Small intestine (tissue), 7 donors: ENCODE data around the gene LSM3. TPM values are rescaled to one million over a fixed set of nuclear protein-coding genes. Genes with fewer than 3 reads are reported as not detected.

ENCODE experiments used
- DNase-seq, 2 donors: peaks; one replicate each; pipeline versions ENCODE4 v3.0.0 to v3.0.0-alpha.2; 2013
- FAIRE-seq: peaks from 2 replicates; lab custom pipeline; 2012; peaks lifted over from hg19 to GRCh38; lab: Jason Lieb, UNC
- H3K27ac ChIP-seq, 3 donors: one replicate each; pipeline ENCODE4 v1.5.1; 2013; ENCODE audit warnings: low read length in 2 of 3, mild to moderate bottlenecking in 2 of 3, control low read depth in 1 of 3, inconsistent platforms in 1 of 3, low read depth in 1 of 3, moderate library complexity in 1 of 3
- H3K27me3 ChIP-seq, 3 donors: one replicate each; pipeline ENCODE4 v1.6.1; 2013; ENCODE audit warnings: low read length in 3 of 3, inconsistent platforms in 1 of 3; ENCODE audit not compliant: control insufficient read depth in 3 of 3, insufficient read depth in 3 of 3
- H3K36me3 ChIP-seq, 3 donors: one replicate each; pipeline ENCODE4 v1.6.1; 2013; ENCODE audit warnings: low read length in 3 of 3, inconsistent platforms in 1 of 3, low read depth in 1 of 3, mild to moderate bottlenecking in 1 of 3, moderate library complexity in 1 of 3; ENCODE audit not compliant: control insufficient read depth in 3 of 3, insufficient read depth in 2 of 3
- H3K4me1 ChIP-seq, 3 donors: one replicate each; pipeline ENCODE4 v1.6.1; 2013; ENCODE audit warnings: low read length in 2 of 3, inconsistent platforms in 1 of 3, low read depth in 1 of 3, mild to moderate bottlenecking in 1 of 3, moderate library complexity in 1 of 3; ENCODE audit not compliant: control insufficient read depth in 3 of 3, insufficient read depth in 2 of 3
- H3K4me3 ChIP-seq, 3 donors: one replicate each; pipeline ENCODE4 v1.5.1; 2013; ENCODE audit warnings: low read length in 3 of 3, control low read depth in 1 of 3, inconsistent platforms in 1 of 3, low read depth in 1 of 3, mild to moderate bottlenecking in 1 of 3, moderate library complexity in 1 of 3
- H3K9me3 ChIP-seq, 2 donors: one replicate each; pipeline ENCODE4 v1.6.1; 2013; ENCODE audit warnings: low read depth in 1 of 2, low read length in 1 of 2; ENCODE audit not compliant: control insufficient read depth in 2 of 2, insufficient read depth in 1 of 2
- WGBS, 3 donors: extraction: QIAGEN DNeasy Blood & Tissue Kit; methylation state at CpG; one replicate each; pipeline ENCODE4 v1.1.7; 2013; 5-methylcytosine and 5-hydroxymethylcytosine counted together
- polyA plus RNA-seq, 4 donors: library from polyadenylated mRNA; stranded (reverse) in 3 of 4; unstranded in 1 of 4; fragments of 200-250 nt in 3 of 4; fragments of 120-200 nt in 1 of 4; gene quantifications; one replicate each; pipeline versions ENCODE4 v1.2.1 to v1.2.3, GENCODE V29; 2013
- donor health status: healthy with polysubstance abuse.
- donor health status: control.
- donor health status: control.
- donor health status: Bipolar disorder and iron deficiency.
- donor health status: healthy.

LSM3 gene
- polyA plus RNA-seq, 4 donors = 12.2 to 18.4 (median 13.6) TPM

DNA sequence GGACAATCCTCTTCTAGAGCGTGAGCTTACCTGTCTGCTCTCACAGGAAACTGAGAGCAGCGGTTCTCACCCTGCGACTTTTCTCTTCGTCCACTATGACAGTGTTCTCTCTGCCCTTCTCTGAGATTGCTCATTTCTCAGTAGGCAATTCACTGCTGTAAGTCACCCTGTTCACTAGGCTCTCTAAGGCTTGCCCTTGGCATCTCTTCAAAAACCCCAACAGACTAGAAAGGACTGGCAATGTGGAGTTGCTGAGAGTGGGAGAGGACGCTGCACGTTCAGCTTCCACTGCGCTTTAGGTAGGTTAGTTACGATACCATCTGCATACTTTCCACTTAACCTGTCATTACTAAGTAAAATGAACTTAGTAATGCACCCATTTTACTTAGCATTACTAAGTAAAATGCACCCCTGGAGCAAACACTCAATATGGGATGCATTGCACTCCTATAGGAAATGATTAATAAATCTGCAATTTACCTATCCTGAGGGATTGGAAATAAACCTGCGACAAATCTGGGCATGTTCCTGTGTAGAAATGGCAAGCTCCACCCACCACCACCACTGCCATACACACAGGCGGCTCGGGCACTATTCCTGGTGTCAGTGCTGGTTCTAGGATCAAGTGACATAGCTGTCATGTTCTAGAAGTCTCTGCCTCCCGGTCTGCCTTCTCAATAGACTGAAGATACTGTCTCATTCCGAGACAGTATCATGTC is 21.6 kb upstream of the LSM3 start:
- Histone ChIP-seq H3K4me1 (peaks cover 0 to 10% (median 0%) of the 10 kb centered on the region in 3 donors), H3K27ac (no peak overlapping the region), H3K9me3 (peaks cover 0 to 2% of the 10 kb centered on the region in 2 donors), H3K36me3 (peaks cover 19 to 58% (median 39%) of the 10 kb centered on the region in 3 donors), H3K4me3 (no peak overlapping the region), H3K27me3 (no peaks in the 10 kb centered on the region)
- WGBS, 3 donors = 95 to 96% (median 96%) methylated on average over 13 of the region's 13 CpGs
- no peak for FAIRE-seq
- DNase-seq = no peak

DNA sequence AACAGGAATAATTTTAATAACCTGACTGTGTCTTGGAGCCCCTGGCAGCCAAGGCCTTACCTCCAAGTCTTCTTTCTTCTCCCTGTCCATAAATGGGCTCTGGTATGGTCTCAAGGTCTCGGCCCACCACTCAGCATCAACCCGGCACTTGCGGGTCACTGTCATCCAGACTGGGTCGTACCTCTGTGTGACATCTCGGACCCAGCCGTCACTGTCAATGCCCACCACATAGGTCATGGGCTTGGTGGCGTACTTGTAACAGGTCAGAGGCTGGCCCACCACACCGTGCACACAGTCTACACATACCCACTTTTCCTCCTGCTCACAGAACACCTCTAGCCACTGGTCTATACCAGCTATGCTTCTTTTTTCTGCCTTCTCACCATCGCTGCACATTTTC is 20.7 kb upstream of the LSM3 start:
- DNase-seq (no peak), FAIRE-seq (no peak)
- Histone ChIP-seq H3K36me3 (peaks cover 23 to 49% (median 40%) of the 10 kb centered on the region in 3 donors), H3K9me3 (peaks cover 0 to 2% of the 10 kb centered on the region in 2 donors), H3K4me1 (peaks cover 0 to 1% (median 0%) of the 10 kb centered on the region in 3 donors), H3K27ac (no peak overlapping the region), H3K4me3 (no peak overlapping the region), H3K27me3 (no peaks in the 10 kb centered on the region)
- 97 to 98% (median 97%) methylated on average over 9 of the region's 9 CpGs for WGBS, 3 donors

DNA sequence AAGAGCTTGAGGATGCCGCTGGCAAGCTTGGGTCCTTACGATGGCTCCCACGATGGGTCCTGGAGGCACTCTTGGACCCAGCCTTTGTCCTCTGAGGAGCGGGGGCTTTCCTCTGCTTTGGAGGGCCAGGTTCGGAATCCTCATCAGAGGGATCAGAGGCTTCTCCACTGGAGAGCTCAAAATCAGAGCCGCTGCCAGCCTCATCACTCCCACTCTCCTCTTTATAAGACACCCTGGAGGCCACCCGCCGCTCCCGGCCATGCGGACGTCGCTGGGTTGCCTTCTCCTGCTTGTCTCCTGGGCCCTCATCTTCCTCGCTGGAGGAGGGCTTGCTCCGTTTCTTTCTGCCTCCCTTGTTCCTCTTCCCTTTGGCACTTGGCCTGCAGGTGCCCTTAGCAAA is 20.2 kb upstream of the LSM3 start:
- no peaks in the 10 kb centered on the region for H3K4me1 ChIP-seq
- 93 to 97% (median 94%) methylated on average over 14 of the region's 14 CpGs for WGBS, 3 donors
- H3K36me3 ChIP-seq = peaks cover 24 to 48% (median 40%) of the 10 kb centered on the region in 3 donors
- H3K27me3 ChIP-seq = no peaks in the 10 kb centered on the region
- FAIRE-seq = no peak
- no peak for DNase-seq
- no peak overlapping the region for H3K27ac ChIP-seq
- H3K9me3 ChIP-seq = peaks cover 0 to 2% of the 10 kb centered on the region in 2 donors
- H3K4me3 ChIP-seq = no peak overlapping the region

DNA sequence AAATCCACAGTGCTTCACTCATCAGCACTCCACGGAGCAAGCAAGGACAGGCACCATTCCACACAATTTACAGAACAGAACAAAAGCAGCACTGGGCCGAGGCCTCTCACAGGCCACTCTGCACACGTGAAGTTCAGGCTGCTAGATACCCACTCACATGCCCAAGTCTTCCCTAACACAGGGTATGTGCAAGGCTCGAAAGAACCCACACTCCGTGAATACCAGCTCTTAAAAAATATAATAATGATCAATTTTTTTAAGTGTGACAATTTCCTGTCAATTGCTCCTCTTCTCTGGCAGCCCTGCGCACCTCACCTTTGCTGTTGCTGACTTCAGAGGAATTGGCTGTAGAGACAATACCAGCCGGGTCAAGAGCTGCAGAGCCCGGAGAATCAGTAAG is 19.2 kb upstream of the LSM3 start:
- no peaks in the 10 kb centered on the region for H3K4me1 ChIP-seq
- FAIRE-seq (no peak), DNase-seq (no peak)
- 97 to 98% (median 98%) methylated on average over 8 of the region's 8 CpGs for WGBS, 3 donors
- H3K27me3 ChIP-seq = no peaks in the 10 kb centered on the region
- H3K36me3 ChIP-seq = peaks cover 30 to 50% (median 40%) of the 10 kb centered on the region in 3 donors
- H3K27ac ChIP-seq = no peak overlapping the region
- H3K9me3 ChIP-seq = peaks cover 0 to 2% of the 10 kb centered on the region in 2 donors
- no peak overlapping the region for H3K4me3 ChIP-seq

DNA sequence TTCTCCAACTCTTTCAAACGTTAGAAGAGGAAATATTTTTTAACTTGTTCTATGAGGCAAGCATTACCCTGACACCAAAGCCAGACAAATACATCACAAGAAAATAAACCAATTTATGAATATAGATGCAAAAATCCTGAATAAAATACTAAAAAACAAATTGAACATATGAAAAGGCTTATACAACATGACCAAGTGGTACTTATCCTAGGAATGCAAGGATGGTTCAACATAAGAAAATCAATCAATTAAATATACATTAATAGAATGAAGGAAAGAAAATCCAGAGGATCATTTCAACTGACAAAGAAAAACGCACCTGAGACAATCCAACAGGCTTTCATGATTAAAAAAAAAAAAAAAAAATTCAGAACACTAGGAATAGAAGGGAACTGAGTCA is 17.3 kb upstream of the LSM3 start:
- Histone ChIP-seq H3K4me3 (no peak overlapping the region), H3K4me1 (no peaks in the 10 kb centered on the region), H3K9me3 (peaks cover 0 to 2% of the 10 kb centered on the region in 2 donors), H3K36me3 (peaks cover 38 to 56% (median 52%) of the 10 kb centered on the region in 3 donors), H3K27me3 (no peaks in the 10 kb centered on the region), H3K27ac (no peak overlapping the region)
- FAIRE-seq = no peak
- whole genome bisulfite sequencing, 3 donors = 94 to 96% (median 95%) methylated on average over 2 of the region's 2 CpGs
- no peak for DNase-seq

DNA sequence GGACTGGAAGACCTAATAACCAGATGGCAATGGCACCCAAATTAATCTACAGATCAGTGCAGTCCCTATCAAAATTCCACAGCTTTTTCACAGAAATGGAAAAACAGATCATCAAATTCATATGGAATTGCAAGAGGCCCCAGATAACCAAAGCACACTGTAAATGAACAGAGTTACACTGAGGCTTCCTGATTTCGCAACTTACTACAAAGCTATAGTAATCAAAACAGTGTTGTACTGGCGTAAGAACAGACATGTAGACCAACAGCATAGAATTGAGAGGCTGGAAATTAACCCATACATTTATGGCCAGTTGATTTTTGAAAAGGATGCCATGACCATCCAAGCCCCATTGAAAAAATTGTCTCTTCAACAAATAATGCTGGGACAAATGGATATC is 16.4 kb upstream of the LSM3 start:
- H3K27me3 ChIP-seq = no peaks in the 10 kb centered on the region
- FAIRE-seq (no peak), DNase-seq (no peak)
- H3K4me3 ChIP-seq = no peak overlapping the region
- H3K27ac ChIP-seq = no peak overlapping the region
- H3K4me1 ChIP-seq = no peaks in the 10 kb centered on the region
- peaks cover 43 to 57% (median 54%) of the 10 kb centered on the region in 3 donors for H3K36me3 ChIP-seq
- peaks cover 0 to 2% of the 10 kb centered on the region in 2 donors for H3K9me3 ChIP-seq
- 96 to 100% (median 99%) methylated on average over 2 of the region's 2 CpGs for WGBS, 3 donors

DNA sequence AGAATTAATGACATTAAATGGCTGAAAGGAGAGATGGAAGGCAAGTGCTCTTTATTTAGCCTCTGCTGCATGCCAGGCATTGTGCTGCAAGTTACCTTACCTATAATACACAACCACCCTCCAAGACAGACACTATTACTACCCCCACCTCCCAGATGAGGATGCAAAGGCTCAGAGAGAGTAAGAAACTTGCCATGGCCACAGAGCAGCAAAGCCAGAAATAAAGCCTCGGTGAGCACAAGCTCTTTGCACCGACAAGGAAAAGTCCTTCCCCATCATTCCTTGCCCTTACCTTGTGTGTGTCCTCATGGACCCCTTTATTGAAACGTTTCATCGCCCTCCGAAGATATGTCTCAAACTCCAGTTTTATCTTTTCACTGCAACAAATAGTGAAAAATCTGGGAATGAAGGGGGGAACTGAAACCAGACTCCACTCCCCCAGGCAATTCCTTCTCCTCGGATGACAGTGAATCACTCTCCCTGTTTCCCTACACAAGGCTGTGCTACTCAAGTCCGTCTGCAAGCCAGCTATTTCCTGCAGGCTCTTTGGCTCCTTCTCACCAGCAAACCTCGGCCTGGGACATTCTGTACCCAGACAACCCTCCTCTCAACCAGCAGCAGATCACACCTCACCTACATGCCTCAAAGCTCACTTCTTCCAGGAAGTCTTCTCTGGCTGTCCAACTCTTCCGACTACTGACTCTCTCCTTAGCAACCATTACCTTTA is 11.6 kb upstream of the LSM3 start:
- FAIRE-seq (no peak), DNase-seq (no peak)
- 94 to 95% (median 95%) methylated on average over 9 of the region's 9 CpGs for WGBS, 3 donors

DNA sequence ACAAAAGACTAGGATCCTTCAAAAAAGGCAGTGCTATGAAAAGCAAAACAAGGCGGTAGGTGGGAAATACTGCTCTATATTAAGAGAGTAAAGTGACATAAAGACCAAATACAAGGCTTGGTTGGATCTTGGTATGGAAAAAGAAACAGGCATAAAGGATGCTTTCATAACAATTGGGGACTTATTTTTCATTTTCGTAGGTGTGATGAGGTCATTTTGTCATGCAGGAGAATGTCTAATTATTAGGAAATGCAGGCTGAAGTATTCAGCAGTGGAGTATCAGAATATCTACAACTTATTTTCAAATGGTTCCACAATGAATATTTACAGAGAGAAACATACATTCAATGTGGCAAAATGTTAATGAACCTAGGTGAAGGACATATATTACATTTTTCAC is 9.2 kb upstream of the LSM3 start:
- 95 to 97% (median 96%) methylated on average over 2 of the region's 2 CpGs for WGBS, 3 donors
- Histone ChIP-seq H3K27me3 (no peaks in the 10 kb centered on the region), H3K36me3 (peaks cover 17 to 55% (median 45%) of the 10 kb centered on the region in 3 donors), H3K9me3 (no peaks in the 10 kb centered on the region), H3K27ac (no peak overlapping the region), H3K4me1 (no peaks in the 10 kb centered on the region), H3K4me3 (no peak overlapping the region)
- no peak for DNase-seq
- FAIRE-seq = no peak

More for the DNA sequence above, 11.6 kb upstream of the LSM3 start:
- H3K36me3 ChIP-seq = peaks cover 28 to 53% (median 49%) of the 10 kb centered on the region in 3 donors
- H3K27me3 ChIP-seq = no peaks in the 10 kb centered on the region
- no peak overlapping the region for H3K27ac ChIP-seq
- no peaks in the 10 kb centered on the region for H3K9me3 ChIP-seq
- no peak overlapping the region for H3K4me3 ChIP-seq
- H3K4me1 ChIP-seq = no peaks in the 10 kb centered on the region
